ENCODE measurements around the gene TCEANC2. TPM values are rescaled to one million over a fixed set of nuclear protein-coding genes. Genes with fewer than 3 reads are reported as not detected.

The TCEANC2 gene
- total RNA-seq, 1 experiment from 2014 or later: 2.9 TPM

- Histone ChIP-seq H3K4me1 (replicated peaks) (no peaks in the 10 kb centered on the region), H3K36me3 (no peaks in the 10 kb centered on the region), H3K9me3 (replicated peaks) (no peaks in the 10 kb centered on the region), H3K4me3 (no peak overlapping the region), H3K27me3 (replicated peaks) (no peaks in the 10 kb centered on the region), H3K27ac (no peak overlapping the region)
- no peak for DNase-seq (ENCODE audit: low read depth in 1 of 2, low spot score in 2 of 2)
These were observed 97.6 kb downstream of the TCEANC2 start for GRCh38 chr1:54151013-54151412.

- no peak for DNase-seq (ENCODE audit: low read depth in 1 of 2, low spot score in 2 of 2)
- Histone ChIP-seq H3K27me3 (replicated peaks) (no peaks in the 10 kb centered on the region), H3K9me3 (replicated peaks) (no peaks in the 10 kb centered on the region), H3K27ac (no peak within 1 kb of the TSS), H3K36me3 (no peaks in the 10 kb centered on the region), H3K4me1 (replicated peaks) (no peaks in the 10 kb centered on the region), H3K4me3 (no peak within 1 kb of the TSS)
These were observed 99.3 kb downstream of the TCEANC2 start, which contains the start of gene CDCP2 for GRCh38 chr1:54152696-54153095. CDCP2 (minus strand) TSS chr1:54153000; CDS start chr1:54152922, 78 bp downstream.

- Histone ChIP-seq H3K27ac (no peak overlapping the region), H3K4me3 (no peak overlapping the region)
These were observed 100.4 kb downstream of the TCEANC2 start for GRCh38 chr1:54153535-54154439.

More at GRCh38 chr1:54153535-54154439, 100.4 kb downstream of the TCEANC2 start:
- Histone ChIP-seq H3K27me3 (replicated peaks) (no peaks in the 10 kb centered on the region), H3K36me3 (no peaks in the 10 kb centered on the region), H3K9me3 (replicated peaks) (no peaks in the 10 kb centered on the region), H3K4me1 (replicated peaks) (no peaks in the 10 kb centered on the region)
- no peak for DNase-seq (ENCODE audit: low read depth in 1 of 2, low spot score in 2 of 2)

Other genes with a start within 250 kb of the TCEANC2 start
- gene NDC1, start 215.3 kb upstream of the TCEANC2 start, total RNA-seq (2014; rRNA removed; shearing (Covaris generic)): 60.5 and 65.0 TPM in 2 replicates
- 21.7 and 28.4 TPM in 2 replicates for gene YIPF1, start 163.8 kb upstream of the TCEANC2 start, total RNA-seq (2014; rRNA removed; shearing (Covaris generic))
- not detected in 2 replicates for gene DIO1, start 159.4 kb upstream of the TCEANC2 start, total RNA-seq (2014; rRNA removed; shearing (Covaris generic))
- 61.5 and 81.6 TPM in 2 replicates for gene IFT25, start 107.9 kb upstream of the TCEANC2 start, total RNA-seq (2014; rRNA removed; shearing (Covaris generic))
- 39.9 and 46.7 TPM in 2 replicates for gene LRRC42, start 107.3 kb upstream of the TCEANC2 start, total RNA-seq (2014; rRNA removed; shearing (Covaris generic))
- gene LDLRAD1, start 35.4 kb upstream of the TCEANC2 start, total RNA-seq (2014; rRNA removed; shearing (Covaris generic)): not detected in 2 replicates
- gene TMEM59, start 404 bp upstream of the TCEANC2 start, total RNA-seq (2014; rRNA removed; shearing (Covaris generic)): 310 and 384 TPM in 2 replicates
- gene CDCP2, start 99.4 kb downstream of the TCEANC2 start, total RNA-seq (2014; rRNA removed; shearing (Covaris generic)): not detected in 2 replicates
- gene CYB5RL, start 146.4 kb downstream of the TCEANC2 start, total RNA-seq (2014; rRNA removed; shearing (Covaris generic)): 2.5 and 4.9 TPM in 2 replicates
- 133 and 157 TPM in 2 replicates for gene MRPL37, start 146.6 kb downstream of the TCEANC2 start, total RNA-seq (2014; rRNA removed; shearing (Covaris generic))